NCI-H1105 treated with DMSO at 0.1 percent for 48 hours (cell line): Measurements from ENCODE around the gene PFKM.
A peak's percentile ranks its signal among the peaks of the same experiment; 100 is the strongest.

Experiments used
- DNase-seq: peaks from one replicate; lab custom pipeline; 2025; lab: John Stamatoyannopoulos, UW

Gene PFKM

DNA sequence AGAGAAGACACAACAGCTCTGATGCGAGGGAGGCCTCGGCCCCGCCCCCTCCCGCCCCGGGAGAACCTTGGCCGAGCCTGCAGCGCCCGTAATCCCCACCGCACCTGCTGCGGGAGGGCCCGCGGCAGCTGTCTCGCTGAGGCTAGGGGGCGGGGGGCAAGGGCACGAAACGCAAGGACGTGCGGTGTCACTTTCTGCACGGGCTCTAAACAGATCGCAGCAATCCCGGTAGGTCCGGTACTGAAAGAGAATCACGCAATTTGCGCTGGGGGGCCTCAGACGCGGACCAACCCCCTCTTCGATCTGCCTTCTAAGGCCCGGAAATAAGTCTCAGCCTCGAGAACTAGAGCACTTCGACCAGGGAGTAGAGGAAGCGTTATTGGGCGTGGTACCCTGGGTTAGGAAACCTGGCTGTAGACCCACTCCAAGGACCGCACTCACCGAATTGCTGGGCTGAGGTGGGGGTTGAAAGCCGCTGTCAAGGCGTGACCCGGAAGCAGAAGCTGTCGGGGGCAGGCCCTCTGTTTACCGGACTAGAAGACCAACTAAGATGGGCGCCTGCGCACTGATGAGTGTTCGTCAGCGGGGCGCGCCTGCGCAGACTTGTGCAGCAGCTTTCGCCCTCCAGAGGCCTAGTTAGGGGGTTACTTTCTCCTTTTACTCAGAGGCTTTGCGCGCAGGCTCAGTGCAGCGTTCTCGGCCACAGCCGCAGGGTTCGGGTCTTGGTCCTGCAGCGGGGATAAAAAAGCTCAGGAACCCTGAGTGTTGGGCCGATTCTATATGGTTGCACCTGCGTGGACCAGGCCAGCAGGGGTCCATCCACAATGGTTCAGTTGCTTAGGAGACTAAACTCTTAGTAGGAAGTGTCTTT is 38.1 kb downstream of the PFKM start, which contains the start of gene ASB8:
Gene ASB8 (minus strand): TSS at position 498 of the 871 bp plus-strand sequence. CDS start 4,019 bp downstream, outside the sequence.
- peak; percentile 98 for DNase-seq

DNA sequence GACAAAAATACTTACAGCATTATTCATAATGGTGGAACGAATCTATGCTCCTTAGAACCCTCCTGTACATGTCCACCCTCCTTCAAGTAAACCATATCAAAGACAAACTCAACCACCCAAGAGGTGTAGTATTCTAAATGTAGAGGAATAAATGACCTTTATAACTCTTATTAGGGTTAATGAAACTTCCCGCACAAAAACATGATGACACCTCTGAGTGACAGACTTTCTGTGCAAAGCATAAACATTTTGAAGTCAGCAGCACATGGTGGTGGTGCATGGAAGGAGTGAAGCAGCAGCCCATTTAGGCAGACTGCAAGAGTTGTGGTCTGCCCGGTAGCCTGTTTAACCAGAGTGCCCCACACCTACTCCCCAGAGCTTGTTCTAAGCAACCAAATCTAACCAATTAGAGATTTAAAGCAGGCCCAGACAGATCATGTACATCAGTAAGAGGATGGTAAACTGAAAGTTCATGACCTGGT is 38.8 kb downstream of the PFKM start:
- no peak for DNase-seq

- no peak for DNase-seq
Measured at GRCh38 chr12:48160046-48160445, 40.9 kb downstream of the PFKM start.

- DNase-seq = no peak
Measured at GRCh38 chr12:48160807-48161206, 41.6 kb downstream of the PFKM start.

DNA sequence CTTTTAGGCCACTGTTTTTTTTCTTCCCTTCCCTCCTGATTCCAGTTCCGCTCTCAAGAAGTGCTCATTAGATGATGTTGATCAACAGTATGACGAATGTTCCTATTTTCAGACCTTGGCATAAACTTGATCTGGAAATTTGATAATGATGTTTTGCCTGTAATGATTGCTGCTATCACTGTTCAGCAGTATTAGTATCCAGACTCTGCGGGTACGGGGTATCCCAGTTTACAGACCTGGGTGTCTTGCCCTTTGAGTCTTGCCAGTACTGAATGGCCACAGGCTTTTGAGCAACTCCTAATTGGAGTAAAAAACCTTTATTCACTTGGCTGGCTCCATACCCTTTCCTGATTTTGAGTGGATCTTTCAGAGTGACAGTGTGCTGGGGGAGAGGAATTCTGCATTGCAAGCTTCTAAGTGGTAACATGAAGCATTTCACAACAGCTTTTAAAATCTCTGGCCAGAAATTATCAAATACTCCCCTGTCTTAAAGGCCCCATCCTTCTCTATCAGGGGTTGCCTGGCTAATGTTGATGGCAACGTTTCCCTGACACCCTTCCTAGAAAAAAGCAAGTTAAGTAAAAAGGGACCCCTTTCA is 44.1 kb downstream of the PFKM start:
- no peak for DNase-seq

DNA sequence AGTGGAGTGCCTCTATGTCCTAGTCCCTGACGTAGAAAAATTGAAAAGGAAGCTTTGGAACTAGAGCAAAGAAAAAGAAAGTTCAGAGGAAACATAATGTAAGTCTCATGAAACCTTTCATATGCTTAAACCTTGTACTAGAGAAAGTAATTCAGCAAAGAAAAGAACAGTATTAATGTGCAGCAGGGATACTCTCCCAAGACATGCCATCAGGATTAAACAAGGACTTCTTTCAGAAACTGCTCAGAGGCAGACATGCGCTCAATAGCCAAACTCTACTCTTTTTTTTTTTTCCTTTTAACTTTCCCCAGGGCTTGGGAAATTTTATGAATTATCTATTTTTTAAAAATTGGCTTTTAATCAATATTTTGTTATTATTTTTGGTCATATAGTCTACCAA is 45.3 kb downstream of the PFKM start:
- DNase-seq = no peak

DNA sequence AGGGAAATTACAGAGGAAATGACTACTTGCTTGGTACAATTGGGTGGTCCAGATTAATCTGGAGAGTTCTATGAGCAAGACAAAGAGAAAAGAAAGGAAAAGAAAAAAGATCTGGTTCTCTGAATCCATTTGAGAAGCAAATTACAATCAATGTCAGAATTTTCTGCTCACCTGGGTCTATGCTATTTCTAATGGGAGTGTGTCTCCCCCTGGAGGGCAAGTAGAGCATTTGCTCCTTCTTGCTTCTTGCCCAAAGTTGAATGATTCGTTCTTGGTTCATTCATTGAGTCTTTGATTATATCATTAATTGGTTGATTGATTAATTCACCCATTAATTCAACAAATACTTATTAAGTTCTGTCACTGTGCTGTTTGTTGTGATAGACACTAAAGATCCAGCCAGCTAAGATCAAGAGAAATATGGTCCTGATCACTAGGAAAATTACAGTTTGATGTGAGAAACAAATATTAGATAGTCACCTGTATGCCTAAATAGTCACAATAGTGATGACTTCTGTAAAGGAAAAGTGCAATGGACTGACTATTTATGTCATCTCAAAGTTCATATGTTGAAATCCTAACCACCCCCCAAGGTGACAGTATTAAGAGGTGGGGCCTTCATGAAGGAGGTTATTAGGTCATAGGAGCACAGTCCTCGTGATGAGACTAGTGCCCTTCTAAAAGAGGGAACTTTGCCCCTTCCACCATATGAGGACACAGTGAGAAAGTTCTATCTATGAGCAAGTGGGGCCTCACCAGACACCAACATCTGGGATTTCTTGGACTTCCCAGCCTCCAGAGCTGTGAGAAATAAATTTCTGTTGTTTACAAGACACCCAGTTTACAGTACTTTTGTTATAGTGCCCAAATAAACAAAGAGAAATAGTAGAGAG is 46.2 kb downstream of the PFKM start:
- DNase-seq = peak; percentile 67

DNA sequence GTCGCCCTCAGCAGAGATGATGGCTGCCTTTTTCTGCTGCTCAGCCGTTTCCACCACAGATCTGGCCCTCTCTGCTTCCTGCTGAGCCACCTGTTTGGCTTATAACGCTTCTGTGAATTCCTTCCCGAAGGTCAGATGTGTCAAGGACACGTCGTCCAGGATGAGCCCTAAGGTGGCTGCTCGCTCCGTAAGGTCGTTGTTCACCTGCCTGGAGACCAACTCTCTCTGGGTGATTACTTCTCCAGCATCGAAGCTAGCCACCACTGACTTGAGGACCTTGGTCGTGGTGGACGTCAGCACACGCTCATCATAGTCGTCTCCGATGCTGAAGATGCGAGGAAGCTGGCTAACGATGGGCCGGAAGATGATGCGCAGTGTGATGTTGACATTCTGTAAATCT is 49.8 kb downstream of the PFKM start:
- no peak for DNase-seq

DNA sequence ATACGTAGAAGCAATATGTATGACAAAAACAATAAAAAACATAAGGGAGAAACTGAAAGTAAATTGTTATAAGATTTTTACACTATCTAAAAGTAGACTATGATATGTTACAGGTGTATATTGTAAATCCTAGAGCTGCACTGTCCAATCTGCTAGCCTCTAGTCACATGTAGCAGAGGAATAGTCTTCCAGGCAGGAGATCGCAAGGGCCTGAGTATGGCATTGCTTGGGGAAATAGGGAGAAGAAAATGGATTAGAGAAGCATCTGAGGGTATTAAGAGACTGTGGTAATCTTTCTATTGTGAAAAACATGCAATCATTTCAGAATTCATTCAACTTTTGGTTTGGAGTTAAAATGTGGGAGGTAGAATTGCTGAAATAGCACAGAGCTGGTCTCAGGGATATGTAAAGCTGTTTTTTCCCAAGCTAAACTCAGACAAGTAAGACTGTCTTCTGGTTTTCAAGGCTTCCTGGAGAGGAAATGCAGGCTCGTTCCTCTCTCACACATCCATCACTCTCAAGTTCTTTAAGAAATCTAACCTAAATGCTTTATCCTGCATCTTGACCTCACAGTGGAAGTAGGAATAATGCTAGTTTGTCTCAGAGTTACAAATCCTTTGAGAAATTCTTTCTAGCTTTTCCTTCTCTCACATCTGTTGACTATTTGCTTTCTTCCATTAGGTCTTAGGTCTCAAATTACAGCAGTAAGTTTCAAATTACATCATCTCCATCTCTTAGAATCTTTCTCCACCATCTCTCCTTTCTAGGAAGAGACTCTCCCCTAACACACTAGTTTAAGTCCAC is 56.7 kb downstream of the PFKM start:
- no peak for DNase-seq

GRCh38 chr12:48176417-48176751 is 57.2 kb downstream of the PFKM start:
- DNase-seq = no peak

- DNase-seq = no peak
Measured at GRCh38 chr12:48177982-48178381, 58.8 kb downstream of the PFKM start.

DNA sequence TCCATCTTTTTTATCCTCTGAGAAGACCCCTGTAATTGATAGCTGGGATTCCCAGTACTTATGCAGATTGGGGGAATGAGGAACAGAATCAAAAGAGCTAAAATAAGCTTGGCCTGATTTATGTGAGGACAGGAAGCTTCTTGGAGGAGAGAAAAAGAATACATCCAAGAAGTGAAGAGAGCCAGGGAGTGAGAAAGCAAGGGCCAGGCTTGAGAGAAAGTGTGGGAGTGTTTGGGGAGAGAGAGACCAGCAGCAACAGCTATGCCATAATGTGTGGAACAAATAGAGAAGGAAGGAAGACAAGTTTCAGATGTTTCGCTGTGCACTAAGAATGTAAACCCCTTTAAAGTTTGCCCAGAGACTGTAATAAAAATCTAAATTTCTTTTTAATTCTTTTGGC is 60.3 kb downstream of the PFKM start:
- DNase-seq = no peak

DNA sequence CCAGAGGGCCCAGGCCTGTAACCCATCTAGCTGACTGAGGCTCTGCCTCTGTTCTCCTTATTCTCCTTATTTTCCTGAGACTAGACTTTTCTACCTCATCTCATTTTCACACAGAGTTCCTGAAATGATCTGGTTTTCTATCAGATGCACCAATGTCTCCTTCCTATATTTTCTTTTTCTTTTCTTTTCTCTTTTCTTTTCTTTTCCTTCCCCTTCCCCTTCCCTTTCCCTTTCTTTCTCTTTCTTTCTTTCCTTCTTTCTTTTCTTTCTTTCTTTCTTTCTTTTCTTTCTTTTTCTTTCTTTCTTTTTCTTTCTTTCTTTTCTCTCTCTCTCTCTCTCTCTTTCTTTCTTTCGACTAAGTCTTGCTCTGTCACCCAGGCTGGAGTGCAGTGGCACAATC is 61.3 kb downstream of the PFKM start:
- no peak for DNase-seq

GRCh38 chr12:48180857-48181495 is 61.8 kb downstream of the PFKM start:
- DNase-seq = no peak

DNA sequence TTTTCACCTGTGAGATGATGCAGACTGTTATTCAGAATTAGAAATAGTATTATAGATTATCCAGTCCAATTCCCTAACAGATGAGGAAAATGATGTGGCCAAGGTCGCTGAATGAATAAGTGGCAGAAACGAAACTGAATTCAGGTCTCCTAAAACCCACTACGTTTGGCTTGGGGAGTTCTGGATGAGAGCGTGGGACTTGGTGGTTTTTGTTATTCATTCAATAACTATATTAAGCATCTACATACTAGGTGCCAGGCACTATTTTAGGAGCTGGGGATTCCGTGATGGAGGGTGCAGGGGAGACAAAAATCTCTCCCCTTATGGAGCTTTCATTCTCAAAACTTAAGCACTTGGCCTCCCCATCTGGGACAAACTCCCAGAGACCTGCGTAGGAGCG is 63.5 kb downstream of the PFKM start:
- DNase-seq = no peak

- peak; percentile 89 for DNase-seq
Measured at GRCh38 chr12:48183091-48183875, 64.1 kb downstream of the PFKM start, which contains the start of gene CCDC184. Gene CCDC184 (plus strand): TSS chr12:48183644. CDS start chr12:48184123, 479 bp downstream.

GRCh38 chr12:48183876-48184548 is 64.8 kb downstream of the PFKM start:
- DNase-seq = no peak

GRCh38 chr12:48184549-48184922 is 65.4 kb downstream of the PFKM start:
- no peak for DNase-seq

GRCh38 chr12:48185181-48185919 is 66.2 kb downstream of the PFKM start:
- no peak for DNase-seq
